B cell (primary cell): ENCODE data around the gene RAB33B. TPM values are rescaled to one million over a fixed set of nuclear protein-coding genes. Genes with fewer than 3 reads are reported as not detected.

ENCODE experiments used
- ATAC-seq: fragments of 200-7000 bp; cut with Tn5 transposase; one replicate; pipeline ENCODE4 v1.10.0; 2021; ENCODE audit warnings: low read depth, mild to moderate bottlenecking, moderate number of reproducible peaks, moderate library complexity
- CTCF ChIA-PET: fragments of 350-600 bp; sonication (Branson Sonifier 250); formaldehyde crosslinking; loops from one replicate; lab custom pipeline; 2021; ENCODE audit warnings: antibody characterized with exemption, inconsistent platforms; lab: Charles Lee
- POLR2A ChIA-PET: fragments of 350-600 bp; sonication (Branson Sonifier 250); formaldehyde crosslinking; loops from one replicate; lab custom pipeline; 2021; ENCODE audit warnings: antibody characterized with exemption; lab: Charles Lee
- DNase-seq: peaks from one replicate; pipeline ENCODE4 v3.0.0; 2013
- H2AFZ ChIP-seq: 2 replicates; pipeline ENCODE4 v1.6.1; 2012; ENCODE audit warnings: mild to moderate bottlenecking, low read depth, low read length; ENCODE audit not compliant: insufficient read depth, poor library complexity, severe bottlenecking
- H3K27ac ChIP-seq, 2 donors: 1 replicate in 1 of 2; 2 replicates in 1 of 2; pipeline ENCODE4 v1.5.1; 2012 to 2013; ENCODE audit warnings: low read length in 2 of 2, mild to moderate bottlenecking in 2 of 2, moderate library complexity in 1 of 2
- H3K27me3 ChIP-seq, 4 experiments: fragments of 200-600 bp in 1 of 4; sonication (generic) in 1 of 4; replicated peaks in 1 of 4; 1 replicate in 2 of 4; 2 replicates in 2 of 4; pipeline versions ENCODE4 v1.6.1 to v1.7.0; 2013 to 2016; ENCODE audit warnings: low read length in 3 of 4, mild to moderate bottlenecking in 2 of 4, mixed read lengths in 1 of 4, moderate library complexity in 1 of 4; ENCODE audit not compliant: insufficient read depth in 4 of 4, control insufficient read depth in 3 of 4; ENCODE audit errors: control extremely low read depth in 1 of 4
- H3K36me3 ChIP-seq, 2 experiments: replicated peaks in 1 of 2; 1 replicate in 1 of 2; 2 replicates in 1 of 2; pipeline versions ENCODE4 v1.6.1 to v1.7.1; 2013; ENCODE audit warnings: low read length in 1 of 2; ENCODE audit not compliant: insufficient read depth in 2 of 2, control insufficient read depth in 1 of 2; ENCODE audit errors: control extremely low read depth in 1 of 2, extremely low read depth in 1 of 2
- H3K4me1 ChIP-seq, 2 donors: fragments of 200-600 bp in 1 of 2; sonication (generic) in 1 of 2; 1 replicate in 1 of 2; 2 replicates in 1 of 2; pipeline versions ENCODE4 v1.5.1 to v1.6.1; 2013 to 2017; ENCODE audit warnings: low read length in 2 of 2; ENCODE audit not compliant: control insufficient read depth in 2 of 2, insufficient read depth in 2 of 2
- H3K4me2 ChIP-seq: replicated peaks from 2 replicates; pipeline ENCODE3; 2012; ENCODE audit warnings: mild to moderate bottlenecking, low read depth, low read length; ENCODE audit not compliant: poor library complexity, severe bottlenecking
- H3K4me3 ChIP-seq, 5 experiments: fragments of 200-600 bp in 1 of 5; sonication (generic) in 1 of 5; 1 replicate in 3 of 5; 2 replicates in 2 of 5; pipeline versions ENCODE4 v1.5.1 to v1.7.0; 2011 to 2016; ENCODE audit warnings: low read length in 4 of 5, mild to moderate bottlenecking in 4 of 5, low read depth in 2 of 5, control low read depth in 1 of 5, moderate library complexity in 1 of 5; ENCODE audit not compliant: insufficient read depth in 1 of 5; ENCODE audit errors: control extremely low read depth in 1 of 5, extremely low read depth in 1 of 5
- H3K79me2 ChIP-seq: fragments of 200-600 bp; sonication (generic); one replicate; pipeline ENCODE4 v1.6.0; 2016; ENCODE audit warnings: low read length; ENCODE audit not compliant: control insufficient read depth, insufficient read depth
- H3K9ac ChIP-seq: fragments of 200-600 bp; sonication (generic); 2 replicates; pipeline ENCODE4 v1.6.1; 2017; ENCODE audit warnings: mild to moderate bottlenecking, low read length, moderate library complexity
- H3K9me3 ChIP-seq, 3 donors: one replicate each; pipeline versions ENCODE4 v1.6.1 to v1.7.1; 2013; ENCODE audit warnings: low read length in 2 of 3; ENCODE audit not compliant: control insufficient read depth in 2 of 3, insufficient read depth in 1 of 3; ENCODE audit errors: control extremely low read depth in 1 of 3
- H4K20me1 ChIP-seq: 2 replicates; pipeline ENCODE4 v1.6.0; 2012; ENCODE audit warnings: mild to moderate bottlenecking, low read length; ENCODE audit not compliant: insufficient read depth, control insufficient read depth, poor library complexity, severe bottlenecking
- H3K27ac Mint-ChIP-seq: one replicate; pipeline ENCODE4 v1.8.0; 2021; ENCODE audit warnings: mixed read lengths
- H3K27me3 Mint-ChIP-seq: one replicate; pipeline ENCODE4 v1.8.0; 2021; ENCODE audit warnings: mixed read lengths
- H3K4me1 Mint-ChIP-seq: one replicate; pipeline ENCODE4 v1.8.0; 2021; ENCODE audit warnings: mixed read lengths
- H3K4me3 Mint-ChIP-seq: one replicate; pipeline ENCODE4 v1.8.0; 2021; ENCODE audit warnings: mixed read lengths
- H3K9me3 Mint-ChIP-seq: one replicate; pipeline ENCODE4 v1.8.0; 2022; ENCODE audit warnings: mixed read lengths; ENCODE audit not compliant: insufficient read depth
- CTCF ChIP-seq: fragments of 200-600 bp; IDR thresholded peaks from one replicate; pipeline ENCODE4 v1.8.0; 2022; ENCODE audit warnings: antibody characterized with exemption, mild to moderate bottlenecking
- EZH2 ChIP-seq: IDR thresholded peaks from 2 replicates; pipeline ENCODE4 v1.6.1; 2012; ENCODE audit warnings: borderline replicate concordance, low read depth, mild to moderate bottlenecking, moderate library complexity, low read length; ENCODE audit not compliant: insufficient read depth, poor library complexity, severe bottlenecking
- WGBS: methylation state at CpG from one replicate; pipeline ENCODE4 v1.1.5; 2013; ENCODE audit warnings: missing lambda C conversion rate; ENCODE audit not compliant: insufficient coverage; 5-methylcytosine and 5-hydroxymethylcytosine counted together
- intact Hi-C: fragments of 100-400 bp; cut with micrococcal nuclease; formaldehyde crosslinking; loops from one replicate; pipeline ENCODE4 v1.10.0; 2022
- polyA plus RNA-seq: library from polyadenylated mRNA; depleted of rRNA; stranded (reverse); fragments of >200 nt; gene quantifications from 2 replicates; pipeline ENCODE4 v1.2.3, GENCODE V29; 2012
- total RNA-seq, 2 donors: library from RNA; stranded (reverse); fragments of 120-200 nt in 1 of 2; gene quantifications; 1 replicate in 1 of 2; 2 replicates in 1 of 2; pipeline versions ENCODE4 v1.2.3 to v1.2.4, GENCODE V29; 2013 to 2022

Gene RAB33B
- total and polyA plus RNA-seq, 2 donors (not counting 1 experiment from before 2014, with no cell fraction given): 13.1 to 18.2 TPM

DNA sequence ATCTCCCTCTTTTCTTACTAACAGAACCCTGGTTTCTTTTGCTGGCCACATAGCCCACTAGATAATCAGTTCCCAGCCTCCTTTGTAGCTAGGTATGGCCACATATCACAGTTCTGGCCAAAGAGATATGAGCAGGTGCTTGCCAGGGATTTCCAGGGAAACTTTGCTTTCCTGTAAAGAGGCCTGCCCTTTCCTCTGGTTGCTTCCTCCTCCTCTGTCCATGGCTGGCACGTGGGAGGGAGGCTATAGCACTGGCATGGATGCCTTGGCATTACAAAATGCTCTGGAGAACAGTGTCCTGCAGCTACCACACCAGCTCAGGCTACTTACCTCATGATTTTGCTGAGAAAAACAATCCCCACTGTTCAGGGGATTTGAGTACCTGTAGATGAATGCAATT lies 27.5 kb downstream of the RAB33B start:
- CTCF ChIA-PET: no interaction called here
- no peaks in the 10 kb centered on the region for H3K27me3 ChIP-seq
- intact Hi-C loops: no loop called here

DNA sequence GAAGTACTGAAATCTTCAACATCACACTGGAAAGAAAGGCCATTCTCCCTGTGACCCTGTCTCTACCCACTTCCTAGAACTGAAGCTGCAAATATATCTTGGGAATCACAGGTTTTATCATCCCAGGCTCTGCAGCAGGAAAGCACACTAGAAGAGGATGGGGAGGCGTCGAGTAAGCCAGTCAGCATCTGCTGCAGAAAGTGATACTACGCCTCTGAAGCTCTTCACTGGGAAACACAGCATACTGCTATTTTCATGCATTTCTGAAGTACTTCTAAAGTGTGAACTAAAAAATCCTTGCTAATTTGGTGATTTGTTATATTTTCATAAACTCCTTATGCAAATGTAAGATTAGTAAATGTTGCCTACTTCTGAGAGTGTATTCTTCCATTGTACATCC lies 29.1 kb downstream of the RAB33B start:
- Histone ChIP-seq H3K4me2 (no peak overlapping the region), H3K79me2 (no peaks in the 10 kb centered on the region), H4K20me1 (no peaks in the 10 kb centered on the region), H3K27ac (no peak overlapping the region), H3K4me3 (no peak overlapping the region), H3K27me3 (no peaks in the 10 kb centered on the region), H2AFZ (no peak overlapping the region), H3K9ac (no peak overlapping the region), H3K9me3 (peaks cover 0 to 5% (median 0%) of the 10 kb centered on the region in 3 donors), H3K4me1 (no peaks in the 10 kb centered on the region), H3K36me3 (no peaks in the 10 kb centered on the region)
- Mint-ChIP-seq H3K4me3 (no peak overlapping the region), H3K4me1 (peaks cover 1% of the 10 kb centered on the region), H3K9me3 (no peaks in the 10 kb centered on the region), H3K27ac (no peak overlapping the region), H3K27me3 (no peaks in the 10 kb centered on the region)
- WGBS: no CpG with 5 or more reads among the region's 3 CpGs
- ChIA-PET CTCF (interaction anchor here (1.5 kb wide), 1 partner anchor 28 kb away, joined by 3 read pairs; no protein-coding TSS in a partner anchor), POLR2A (no interaction called here)
- no peak for TF ChIP-seq CTCF
- TF ChIP-seq EZH2: no peak
- ATAC-seq (no peak), DNase-seq (no peak)
- intact Hi-C loops: no loop called here

More for the DNA sequence above, 27.5 kb downstream of the RAB33B start:
- Histone ChIP-seq H3K9me3 (peaks cover 0 to 5% (median 0%) of the 10 kb centered on the region in 3 donors), H2AFZ (no peak overlapping the region), H3K27ac (no peak overlapping the region), H3K36me3 (no peaks in the 10 kb centered on the region), H3K4me1 (no peaks in the 10 kb centered on the region), H3K4me2 (no peak overlapping the region), H4K20me1 (no peaks in the 10 kb centered on the region), H3K4me3 (no peak overlapping the region), H3K9ac (no peak overlapping the region), H3K79me2 (no peaks in the 10 kb centered on the region)
- TF ChIP-seq EZH2 (no peak), CTCF (no peak)
- ATAC-seq (no peak), DNase-seq (no peak)
- Mint-ChIP-seq H3K4me1 (peaks cover 1% of the 10 kb centered on the region), H3K9me3 (no peaks in the 10 kb centered on the region), H3K27me3 (no peaks in the 10 kb centered on the region), H3K27ac (no peak overlapping the region), H3K4me3 (no peak overlapping the region)
- POLR2A ChIA-PET: no interaction called here
- WGBS: 80% methylated on average over 1 of the region's 1 CpG
